Activated CD4-positive, alpha-beta memory T cell treated with anti-CD3 and anti-CD28 coated beads, Interleukin-2, amount 10 ng/mL, durations not matched to agents 7 days and 5 days (primary cell): ENCODE results near the gene PMFBP1. TPM values are rescaled to one million over a fixed set of nuclear protein-coding genes. Genes with fewer than 3 reads are reported as not detected.

Source experiments
- CTCF ChIA-PET: fragments of 350-600 bp; sonication (Branson Sonifier 250); formaldehyde crosslinking; loops from one replicate; lab custom pipeline; 2021; ENCODE audit warnings: antibody characterized with exemption, inconsistent platforms; lab: Charles Lee
- POLR2A ChIA-PET: fragments of 350-600 bp; sonication (Branson Sonifier 250); formaldehyde crosslinking; loops from one replicate; lab custom pipeline; 2021; ENCODE audit warnings: antibody characterized with exemption; lab: Charles Lee
- DNase-seq: peaks from one replicate; pipeline ENCODE4 v3.0.0-alpha.2; 2020
- H3K27ac Mint-ChIP-seq: one replicate; pipeline ENCODE4 v1.8.0; 2021; ENCODE audit warnings: mild to moderate bottlenecking, mixed read lengths
- H3K27me3 Mint-ChIP-seq: one replicate; pipeline ENCODE4 v1.8.0; 2021; ENCODE audit warnings: mixed read lengths
- H3K36me3 Mint-ChIP-seq: one replicate; pipeline ENCODE4 v1.8.0; 2021; ENCODE audit warnings: low read depth, mixed read lengths
- H3K4me1 Mint-ChIP-seq: one replicate; pipeline ENCODE4 v1.8.0; 2021; ENCODE audit warnings: mixed read lengths
- H3K4me3 Mint-ChIP-seq: one replicate; pipeline ENCODE4 v1.8.0; 2021; ENCODE audit warnings: mild to moderate bottlenecking, mixed read lengths
- H3K9me3 Mint-ChIP-seq: one replicate; pipeline ENCODE4 v1.8.0; 2021; ENCODE audit warnings: mixed read lengths
- total RNA-seq, 2 experiments: library from RNA; stranded (reverse); gene quantifications; one replicate each; pipeline ENCODE4 v1.2.3, GENCODE V29; 2021

PMFBP1 gene
- total RNA-seq, 2 experiments from 2014 or later: 1.5 to 1.8 TPM

DNA sequence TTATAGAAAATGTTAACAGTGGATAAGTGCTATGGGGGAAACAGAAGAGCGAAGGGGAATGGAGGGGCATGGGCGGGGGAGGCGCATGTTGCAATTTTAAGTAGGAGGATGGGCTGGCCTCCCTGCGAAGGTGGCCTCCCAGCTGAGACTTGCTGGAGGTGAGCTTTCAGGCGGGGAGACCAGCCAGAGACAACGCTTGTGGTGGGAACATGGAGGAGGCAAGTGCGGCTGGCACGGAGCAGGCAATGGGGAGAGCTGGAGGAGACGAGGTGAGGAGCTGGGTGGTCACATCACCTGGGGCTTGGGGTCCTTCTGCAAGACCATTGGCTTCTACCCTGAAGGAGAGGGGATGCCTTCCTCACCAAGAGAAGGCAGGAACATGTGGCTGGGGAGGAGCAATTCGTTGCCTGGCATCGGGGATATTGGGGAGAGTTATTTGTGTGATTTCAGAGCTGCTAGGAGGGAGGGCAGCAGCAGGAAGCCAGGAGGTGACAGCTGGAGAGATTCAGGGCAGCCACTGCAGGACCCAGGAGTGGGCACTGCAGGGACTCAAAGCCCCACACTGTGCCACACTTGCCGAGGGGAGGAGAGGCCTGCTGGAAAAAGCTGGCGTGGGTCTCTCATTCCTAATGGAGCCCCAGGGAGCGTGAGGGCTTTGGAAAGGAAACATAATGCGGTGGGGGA lies 34.4 kb downstream of the PMFBP1 start:
- Mint-ChIP-seq H3K27ac (no peak overlapping the region), H3K9me3 (no peaks in the 10 kb centered on the region), H3K36me3 (no peaks in the 10 kb centered on the region), H3K4me3 (no peak overlapping the region), H3K4me1 (no peaks in the 10 kb centered on the region), H3K27me3 (peaks cover 7% of the 10 kb centered on the region)
- DNase-seq: no peak
- ChIA-PET POLR2A (no interaction called here), CTCF (no interaction called here)

DNA sequence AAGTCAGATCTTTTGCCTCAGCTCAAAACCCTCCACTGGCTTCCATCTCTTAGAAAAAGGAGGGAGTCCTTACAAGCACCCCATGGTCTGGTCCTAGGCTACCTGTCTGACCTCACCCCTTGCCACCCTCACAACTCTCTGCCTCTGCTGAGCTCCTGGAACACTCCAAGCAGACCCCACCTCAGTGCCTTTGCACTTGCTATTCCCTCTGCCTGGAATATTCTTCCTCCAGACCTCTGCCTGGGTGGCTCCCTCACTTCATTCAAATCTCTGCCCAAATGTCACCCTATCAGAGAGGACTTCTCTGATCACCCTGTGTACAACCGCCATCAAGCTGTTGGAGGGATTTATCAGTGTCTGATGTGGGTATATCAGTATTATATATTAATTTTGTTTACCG lies 37.4 kb downstream of the PMFBP1 start:
- Mint-ChIP-seq H3K36me3 (no peaks in the 10 kb centered on the region), H3K9me3 (no peaks in the 10 kb centered on the region), H3K4me1 (no peaks in the 10 kb centered on the region), H3K27me3 (peaks cover 3% of the 10 kb centered on the region), H3K27ac (no peak overlapping the region), H3K4me3 (no peak overlapping the region)
- ChIA-PET CTCF (no interaction called here), POLR2A (no interaction called here)
- no peak for DNase-seq

DNA sequence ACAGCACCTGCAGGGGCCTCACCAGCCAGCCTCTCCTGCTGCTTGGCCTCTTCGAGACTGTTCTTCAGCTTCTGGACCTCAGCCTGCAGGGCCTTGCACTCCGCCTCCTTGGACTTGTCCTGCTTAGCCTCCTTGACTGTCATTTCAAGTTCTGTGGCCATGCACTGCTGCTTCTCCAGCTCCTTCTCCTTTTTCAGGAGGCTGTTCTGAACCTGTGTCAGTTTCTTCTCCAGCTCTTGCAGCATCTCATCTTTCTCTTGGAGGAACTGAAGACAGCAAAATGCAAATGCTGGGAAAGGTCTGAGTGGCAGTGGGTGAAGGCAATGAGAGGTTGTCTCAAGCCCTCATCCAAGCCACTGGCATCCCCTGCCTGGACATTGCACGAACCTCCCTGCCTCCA lies 39.2 kb downstream of the PMFBP1 start:
- Mint-ChIP-seq H3K36me3 (no peaks in the 10 kb centered on the region), H3K4me3 (no peak overlapping the region), H3K4me1 (no peaks in the 10 kb centered on the region), H3K9me3 (no peaks in the 10 kb centered on the region), H3K27me3 (peaks cover 7% of the 10 kb centered on the region), H3K27ac (no peak overlapping the region)
- ChIA-PET POLR2A (no interaction called here), CTCF (no interaction called here)
- DNase-seq: no peak

DNA sequence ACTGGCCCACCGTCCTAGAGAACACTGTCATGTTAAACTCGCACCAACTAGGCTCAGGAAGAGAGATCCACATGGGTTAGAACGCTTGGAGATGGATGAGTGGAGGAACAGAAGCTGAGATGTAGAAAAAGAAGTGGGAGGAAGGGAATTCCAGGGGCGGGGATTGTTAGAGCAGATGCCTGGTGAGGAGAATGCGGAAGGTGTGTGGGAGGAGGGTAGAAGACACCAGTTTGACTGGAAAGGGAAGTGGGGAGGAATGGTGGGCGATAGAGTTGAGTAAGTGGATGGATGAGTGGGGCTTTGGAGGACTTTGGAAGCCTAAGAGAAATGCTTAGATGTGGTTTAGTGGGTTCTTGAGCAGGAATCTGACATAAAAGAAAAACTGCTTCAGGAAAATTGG lies 40.9 kb downstream of the PMFBP1 start:
- Mint-ChIP-seq H3K27me3 (peaks cover 7% of the 10 kb centered on the region), H3K36me3 (no peaks in the 10 kb centered on the region), H3K4me3 (no peak overlapping the region), H3K4me1 (no peaks in the 10 kb centered on the region), H3K27ac (no peak overlapping the region), H3K9me3 (no peaks in the 10 kb centered on the region)
- no peak for DNase-seq
- POLR2A ChIA-PET: no interaction called here
- CTCF ChIA-PET: interaction anchor here (0.5 kb wide), 1 partner anchor 800 kb away, joined by 3 read pairs; no protein-coding TSS in a partner anchor

DNA sequence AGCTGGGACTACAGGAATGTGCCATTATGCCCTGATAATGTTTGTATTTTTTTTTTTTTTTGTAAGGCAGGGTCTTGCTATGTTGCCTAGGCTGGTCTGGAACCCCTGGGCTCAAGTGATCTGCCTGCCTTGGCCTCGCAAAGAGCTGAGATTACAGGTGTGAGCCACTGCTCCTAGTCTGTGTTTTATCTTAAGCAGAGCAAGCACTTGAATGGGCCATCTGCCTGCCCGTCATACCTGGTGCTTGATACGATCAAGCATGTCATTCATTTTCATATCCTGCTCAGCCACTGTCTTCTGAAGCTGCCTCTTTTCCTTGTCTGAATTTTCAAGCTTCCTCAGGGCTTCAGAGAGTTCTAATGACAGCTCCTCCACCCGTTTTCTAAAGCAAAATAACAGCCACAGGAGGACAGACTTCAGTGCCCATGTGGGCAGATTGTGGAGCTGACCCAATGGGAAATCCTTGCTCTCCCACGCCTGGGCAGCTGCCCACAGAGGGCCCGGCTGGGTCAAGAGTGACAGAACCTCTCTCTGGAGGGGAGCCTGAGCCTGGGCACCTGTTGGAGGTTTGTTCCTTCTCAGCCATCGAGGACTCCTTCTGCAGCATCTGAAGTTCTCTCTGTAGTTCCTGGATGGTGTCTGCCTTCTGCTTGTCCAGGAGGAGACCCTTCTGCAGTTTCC lies 41.8 kb downstream of the PMFBP1 start:
- POLR2A ChIA-PET: no interaction called here
- H3K27ac Mint-ChIP-seq: no peak overlapping the region

DNA sequence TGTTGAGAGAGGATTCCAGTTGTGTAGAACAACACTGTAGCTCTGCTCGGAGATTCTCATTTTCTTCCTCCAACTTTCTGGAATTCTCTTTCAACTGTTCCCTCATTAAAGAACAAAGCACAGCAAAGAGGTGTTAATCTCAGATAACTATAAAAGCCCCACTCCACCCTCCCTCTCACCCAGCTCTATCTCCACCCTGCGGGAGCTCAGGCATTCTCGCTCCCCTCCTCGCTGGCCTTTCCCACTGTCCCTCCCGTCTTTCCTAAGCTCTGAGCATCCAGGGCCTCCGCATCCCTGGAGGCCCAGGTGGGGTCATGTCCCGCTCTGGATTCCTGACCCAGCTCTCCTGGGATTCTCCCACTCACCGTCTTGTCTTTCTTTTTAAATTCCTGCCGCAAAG lies 43.3 kb downstream of the PMFBP1 start:
- ChIA-PET CTCF (interaction anchor here (1.4 kb wide), 1 partner anchor 338 kb away, joined by 5 read pairs; no protein-coding TSS in a partner anchor), POLR2A (interaction anchor here (0.8 kb wide), 1 partner anchor 24 kb away, joined by 3 read pairs; no protein-coding TSS in a partner anchor)
- no peaks in the 10 kb centered on the region for H3K4me1 Mint-ChIP-seq
- H3K9me3 Mint-ChIP-seq: no peaks in the 10 kb centered on the region
- DNase-seq: no peak
- no peak overlapping the region for H3K4me3 Mint-ChIP-seq
- peaks cover 7% of the 10 kb centered on the region for H3K27me3 Mint-ChIP-seq
- H3K27ac Mint-ChIP-seq: no peak overlapping the region
- no peaks in the 10 kb centered on the region for H3K36me3 Mint-ChIP-seq

More for the DNA sequence above, 41.8 kb downstream of the PMFBP1 start:
- no peaks in the 10 kb centered on the region for H3K36me3 Mint-ChIP-seq
- peaks cover 7% of the 10 kb centered on the region for H3K27me3 Mint-ChIP-seq
- H3K4me3 Mint-ChIP-seq: no peak overlapping the region
- H3K4me1 Mint-ChIP-seq: no peaks in the 10 kb centered on the region
- H3K9me3 Mint-ChIP-seq: no peaks in the 10 kb centered on the region
- no peak for DNase-seq
- CTCF ChIA-PET: no interaction called here

DNA sequence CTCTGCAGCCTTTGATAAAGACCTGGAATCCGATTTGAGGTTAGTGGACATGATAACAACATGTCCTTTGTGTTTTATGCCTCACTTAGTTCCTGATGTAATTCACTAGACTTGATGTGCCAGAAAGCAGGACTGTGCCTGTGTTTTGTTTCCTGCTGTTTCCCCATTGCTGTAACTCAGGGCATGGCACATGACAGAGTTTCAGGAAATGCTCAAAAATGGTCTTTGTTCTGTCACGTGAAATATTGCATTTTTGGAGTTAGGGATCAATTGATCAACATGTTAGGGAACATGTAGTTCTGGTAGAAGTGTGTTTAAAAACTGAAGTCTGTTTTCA lies 45.6 kb downstream of the PMFBP1 start:
- ChIA-PET CTCF (interaction anchor here (2.9 kb wide), 1 partner anchor 24 kb away, joined by 9 read pairs; no protein-coding TSS in a partner anchor), POLR2A (no interaction called here)
- no peak overlapping the region for H3K4me3 Mint-ChIP-seq
- no peaks in the 10 kb centered on the region for H3K4me1 Mint-ChIP-seq
- peaks cover 7% of the 10 kb centered on the region for H3K27me3 Mint-ChIP-seq
- no peak overlapping the region for H3K27ac Mint-ChIP-seq
- no peak for DNase-seq
- no peaks in the 10 kb centered on the region for H3K36me3 Mint-ChIP-seq
- H3K9me3 Mint-ChIP-seq: no peaks in the 10 kb centered on the region

DNA sequence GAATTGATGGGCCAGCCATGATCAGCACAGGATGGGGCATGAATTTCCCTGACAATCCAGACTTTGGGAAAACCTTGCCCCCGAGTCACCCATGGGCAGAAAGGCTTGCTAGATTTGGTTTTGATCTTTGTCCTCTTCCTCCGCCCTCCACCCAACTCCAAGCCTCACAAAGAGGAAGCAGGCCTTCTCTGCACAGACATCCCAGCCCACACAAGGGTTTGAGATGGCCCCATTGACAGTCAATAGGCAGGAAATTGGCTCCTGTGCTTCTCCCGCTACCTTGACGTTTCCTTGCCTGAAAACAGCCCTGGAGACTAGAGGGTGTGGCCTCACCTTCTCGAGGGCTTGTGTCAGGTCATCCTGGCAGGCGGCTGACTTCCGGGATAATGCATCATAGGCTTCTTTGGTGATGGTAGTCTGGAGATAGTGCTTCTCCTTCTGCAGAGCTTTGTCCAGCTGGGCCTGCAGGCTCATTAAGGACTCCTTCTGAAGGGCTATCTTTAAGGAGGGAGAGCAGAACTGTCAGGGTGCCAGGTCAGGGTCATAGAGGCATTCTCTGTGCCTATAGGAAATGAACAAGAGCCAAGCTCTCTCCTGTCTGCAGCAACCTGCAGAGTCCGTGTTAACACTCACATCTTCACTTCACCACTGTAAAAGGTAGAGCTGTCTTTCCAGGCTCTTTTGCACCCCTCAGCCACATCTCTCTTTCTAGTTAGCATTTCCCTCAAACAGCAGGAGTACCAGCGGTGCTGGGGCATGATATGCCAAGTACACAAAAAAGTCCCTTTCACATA lies 46.1 kb downstream of the PMFBP1 start:
- CTCF ChIA-PET: interaction anchor here (0.6 to 3.1 kb wide), 14 partner anchors 13 to 1982 kb away, joined by 3 to 18 read pairs (median 3); partner anchors contain the start of gene PMFBP1
- Mint-ChIP-seq H3K4me1 (no peaks in the 10 kb centered on the region), H3K4me3 (no peak overlapping the region), H3K27ac (no peak overlapping the region), H3K27me3 (peaks cover 4% of the 10 kb centered on the region), H3K9me3 (no peaks in the 10 kb centered on the region), H3K36me3 (no peaks in the 10 kb centered on the region)
- no peak for DNase-seq
- POLR2A ChIA-PET: no interaction called here

DNA sequence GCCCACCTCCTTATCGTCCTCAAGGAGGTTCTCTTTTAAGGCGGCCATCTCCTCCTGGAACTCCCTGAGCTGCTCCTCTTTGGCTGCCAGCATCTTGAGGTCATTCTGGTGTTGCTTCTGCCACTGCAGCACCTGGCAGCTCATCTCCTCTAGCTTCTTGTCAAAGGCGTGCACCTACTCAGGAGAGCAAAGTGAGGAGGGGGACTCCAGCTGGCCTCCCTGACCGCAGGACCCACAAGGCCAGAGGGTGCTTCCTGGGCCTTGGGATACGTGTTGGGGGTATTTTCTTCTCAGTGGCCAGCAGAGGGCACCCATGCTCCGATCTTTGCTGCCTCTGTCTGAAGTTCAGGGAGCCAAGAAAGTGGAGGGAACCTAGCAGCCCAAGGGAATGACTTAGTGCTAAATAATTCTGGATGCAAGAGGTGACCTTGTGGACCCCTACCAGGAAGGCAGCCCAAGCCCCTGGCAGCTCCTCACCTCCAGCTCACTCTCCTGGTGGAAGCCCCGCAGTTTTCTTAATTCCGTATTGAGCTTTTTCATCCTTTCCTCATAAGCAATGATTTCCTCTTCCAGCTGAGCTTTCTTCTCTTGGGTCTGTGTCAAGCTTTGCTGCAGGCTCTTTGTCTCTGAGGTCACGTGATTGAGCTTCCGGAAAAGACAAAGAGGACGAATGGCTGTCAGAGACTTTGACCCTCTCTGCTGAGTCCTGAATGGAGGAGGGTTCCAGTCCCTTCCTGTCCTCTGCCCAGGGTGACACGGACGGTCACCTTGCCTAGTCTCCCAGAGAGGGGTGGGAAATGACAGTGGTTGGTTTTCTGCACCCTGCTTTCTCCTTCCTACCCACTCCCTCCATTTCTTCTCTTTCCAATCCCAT lies 47.0 kb downstream of the PMFBP1 start:
- no peaks in the 10 kb centered on the region for H3K4me1 Mint-ChIP-seq
- H3K36me3 Mint-ChIP-seq: no peaks in the 10 kb centered on the region
- no peaks in the 10 kb centered on the region for H3K9me3 Mint-ChIP-seq
- no peak overlapping the region for H3K27ac Mint-ChIP-seq
- ChIA-PET POLR2A (no interaction called here), CTCF (interaction anchor here (0.6 to 3.1 kb wide), 17 partner anchors 9 to 1983 kb away, joined by 3 to 18 read pairs (median 3); partner anchors contain the start of gene PMFBP1)
- H3K27me3 Mint-ChIP-seq: peaks cover 4% of the 10 kb centered on the region
- H3K4me3 Mint-ChIP-seq: no peak overlapping the region
- DNase-seq: peak; percentile 68

DNA sequence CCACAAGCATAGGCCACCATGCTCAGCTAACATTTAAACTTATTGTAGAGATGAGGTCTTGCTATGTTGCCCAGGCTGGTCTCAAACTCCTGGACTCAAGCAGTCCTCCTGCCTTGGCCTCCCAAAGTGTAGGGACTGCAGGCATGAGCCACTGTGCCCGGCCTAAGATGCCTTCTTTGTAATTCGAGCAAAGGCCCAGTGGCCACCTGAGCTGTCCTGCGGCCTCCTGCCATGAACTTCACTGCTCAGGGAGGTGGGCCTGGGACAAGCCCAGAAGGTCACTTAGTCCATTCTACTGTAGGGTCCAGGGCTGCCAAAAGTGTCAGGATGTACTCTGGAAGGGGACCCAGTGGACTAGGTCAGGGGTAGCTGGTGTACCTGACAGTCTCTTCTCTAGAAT lies 47.8 kb downstream of the PMFBP1 start:
- no peaks in the 10 kb centered on the region for H3K4me1 Mint-ChIP-seq
- H3K9me3 Mint-ChIP-seq: no peaks in the 10 kb centered on the region
- ChIA-PET CTCF (interaction anchor here (0.6 to 3.1 kb wide), 11 partner anchors 10 to 733 kb away, joined by 3 to 18 read pairs (median 4); partner anchors contain the start of gene PMFBP1), POLR2A (no interaction called here)
- no peak overlapping the region for H3K4me3 Mint-ChIP-seq
- no peak for DNase-seq
- no peak overlapping the region for H3K27ac Mint-ChIP-seq
- H3K27me3 Mint-ChIP-seq: peaks cover 4% of the 10 kb centered on the region
- H3K36me3 Mint-ChIP-seq: no peaks in the 10 kb centered on the region

DNA sequence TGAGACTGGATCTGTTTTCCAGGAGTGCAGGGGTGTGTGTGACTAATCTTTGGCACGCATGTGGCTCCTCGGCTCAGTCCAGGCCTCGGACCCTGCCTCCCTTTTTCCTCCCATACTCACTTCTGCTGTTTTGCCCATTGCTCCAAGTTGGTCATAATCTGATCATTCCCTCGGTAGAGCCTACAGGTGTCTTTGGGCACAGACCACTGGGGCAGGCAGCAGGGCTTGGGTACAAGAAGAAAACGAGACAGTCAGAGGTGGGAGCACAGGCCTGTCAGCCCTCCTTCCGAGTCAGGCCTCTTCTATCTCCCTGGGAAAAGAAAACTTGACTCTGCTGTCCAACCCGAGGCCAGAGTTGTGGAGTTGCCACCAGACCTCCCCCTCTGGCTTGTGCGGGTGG lies 48.5 kb downstream of the PMFBP1 start:
- H3K9me3 Mint-ChIP-seq: no peaks in the 10 kb centered on the region
- CTCF ChIA-PET: interaction anchor here (1.5 to 3.1 kb wide), 3 partner anchors 27 to 343 kb away, joined by 4 to 18 read pairs (median 9); no protein-coding TSS in a partner anchor
- H3K36me3 Mint-ChIP-seq: no peaks in the 10 kb centered on the region
- POLR2A ChIA-PET: no interaction called here
- no peak overlapping the region for H3K27ac Mint-ChIP-seq
- DNase-seq: no peak
- no peak overlapping the region for H3K4me3 Mint-ChIP-seq
- H3K27me3 Mint-ChIP-seq: no peaks in the 10 kb centered on the region
- no peaks in the 10 kb centered on the region for H3K4me1 Mint-ChIP-seq

DNA sequence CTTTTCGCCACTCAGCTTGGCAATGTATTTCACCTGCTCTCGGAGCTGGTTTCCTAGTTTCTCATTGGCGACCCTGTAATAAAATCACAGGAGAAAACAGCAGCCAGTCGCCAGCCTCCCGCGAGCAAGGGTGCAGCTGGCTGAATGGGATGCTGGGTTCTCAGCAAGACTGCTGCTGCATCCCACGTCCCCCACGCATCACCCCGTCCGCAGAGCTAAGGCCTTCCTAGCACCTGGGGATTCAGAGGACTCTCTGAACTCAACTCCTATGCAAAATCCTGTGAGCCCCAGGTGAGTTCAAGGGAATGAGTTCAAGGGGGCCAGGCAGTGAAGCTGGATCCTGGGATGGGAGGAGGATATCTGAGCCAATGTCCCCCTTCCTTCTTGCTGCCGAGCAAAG lies 49.0 kb downstream of the PMFBP1 start:
- CTCF ChIA-PET: interaction anchor here (3.1 kb wide), 1 partner anchor 344 kb away, joined by 18 read pairs; no protein-coding TSS in a partner anchor
- POLR2A ChIA-PET: no interaction called here
- H3K27me3 Mint-ChIP-seq: no peaks in the 10 kb centered on the region
- H3K9me3 Mint-ChIP-seq: no peaks in the 10 kb centered on the region
- no peaks in the 10 kb centered on the region for H3K4me1 Mint-ChIP-seq
- no peak overlapping the region for H3K4me3 Mint-ChIP-seq
- H3K36me3 Mint-ChIP-seq: no peaks in the 10 kb centered on the region
- no peak for DNase-seq
- no peak overlapping the region for H3K27ac Mint-ChIP-seq
